ENCODE measurements around the gene WDR7.

DNA sequence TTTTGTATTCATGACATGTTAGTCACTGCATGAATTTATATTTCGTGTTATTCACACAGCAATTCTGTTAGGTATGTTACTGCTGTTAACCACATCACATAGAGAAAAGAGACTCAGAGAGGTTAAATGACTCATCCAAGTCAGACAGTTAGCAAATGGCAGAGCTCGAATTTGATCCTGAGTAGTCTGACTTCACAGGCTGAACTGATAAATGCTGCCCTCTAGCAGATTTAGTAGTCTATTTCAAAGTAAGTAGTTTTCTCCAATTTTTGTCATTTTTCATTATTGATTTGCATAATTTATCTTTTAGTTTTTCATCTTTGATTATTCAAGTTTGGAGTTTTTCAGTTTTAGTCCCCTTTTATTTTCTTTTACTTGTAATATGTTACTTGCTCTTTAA lies 58.3 kb downstream of the WDR7 start:
- TF ChIP-seq CTCF (IDR thresholded peaks at IDR 0.05) = peak in 2 of 5 experiments; percentile 10 to 15
- TF ChIP-seq POLR2A (IDR thresholded peaks at IDR 0.05) = no peak
